ENCODE data around the gene MFSD8. TPM values are rescaled to one million over a fixed set of nuclear protein-coding genes. Genes with fewer than 3 reads are reported as not detected.
"Not testable (repeated sequence)": the region's sequence is repeated elsewhere in the genome, so short reads cannot be mapped to it uniquely, and the experiment has no call there.

MFSD8 gene
- total RNA-seq, 1 donor from 2014 or later, result 23.0 TPM

GRCh38 chr4:127982445-127982844 is 17.5 kb upstream of the MFSD8 start:
- no peak overlapping the region for H3K9ac ChIP-seq (ENCODE audit: low read length)
- TF ChIP-seq EZH2 (IDR thresholded peaks at IDR 0.05; ENCODE audit: insufficient read depth, low read length), result no peak
- TF ChIP-seq CTCF (IDR thresholded peaks at IDR 0.05; ENCODE audit: insufficient read depth, low read depth, low read length), result no peak
- H3K27me3 Mint-ChIP-seq (ENCODE audit: low read depth, unreplicated experiment), result no peaks in the 10 kb centered on the region
- no peak overlapping the region for H3K4me2 ChIP-seq (ENCODE audit: low read length)
- H3K4me3 Mint-ChIP-seq (ENCODE audit: unreplicated experiment), result no peak overlapping the region
- H3K79me2 ChIP-seq (ENCODE audit: insufficient read depth, low read length), result no peaks in the 10 kb centered on the region
- no peaks in the 10 kb centered on the region for H4K20me1 ChIP-seq (ENCODE audit: insufficient read depth, low read length)
- no peak for FAIRE-seq
- no peak overlapping the region for H3K27ac Mint-ChIP-seq (ENCODE audit: unreplicated experiment)
- H3K9me3 ChIP-seq (ENCODE audit: insufficient read depth, low read depth, low read length), result no peaks in the 10 kb centered on the region
- no peak overlapping the region for H3K4me3 ChIP-seq (ENCODE audit: insufficient read depth, low read depth, low read length)
- H3K4me1 Mint-ChIP-seq (ENCODE audit: low read depth, unreplicated experiment), result no peaks in the 10 kb centered on the region
- H3K27ac ChIP-seq (ENCODE audit: low read depth, low read length), result no peak overlapping the region
- H3K36me3 Mint-ChIP-seq (ENCODE audit: low read depth, unreplicated experiment), result peaks cover 1% of the 10 kb centered on the region
- no peak overlapping the region for H2AFZ ChIP-seq (ENCODE audit: low read depth, low read length)
- no peaks in the 10 kb centered on the region for H3K27me3 ChIP-seq (ENCODE audit: insufficient read depth, low read length)
- H3K9me3 Mint-ChIP-seq (ENCODE audit: unreplicated experiment), result no peaks in the 10 kb centered on the region
- H3K4me1 ChIP-seq (ENCODE audit: insufficient read depth, low read length), result no peaks in the 10 kb centered on the region
- DNase-seq (ENCODE audit: low read depth), result no peak
- H3K36me3 ChIP-seq (ENCODE audit: insufficient read depth, low read length), result peaks cover 5% of the 10 kb centered on the region

DNA sequence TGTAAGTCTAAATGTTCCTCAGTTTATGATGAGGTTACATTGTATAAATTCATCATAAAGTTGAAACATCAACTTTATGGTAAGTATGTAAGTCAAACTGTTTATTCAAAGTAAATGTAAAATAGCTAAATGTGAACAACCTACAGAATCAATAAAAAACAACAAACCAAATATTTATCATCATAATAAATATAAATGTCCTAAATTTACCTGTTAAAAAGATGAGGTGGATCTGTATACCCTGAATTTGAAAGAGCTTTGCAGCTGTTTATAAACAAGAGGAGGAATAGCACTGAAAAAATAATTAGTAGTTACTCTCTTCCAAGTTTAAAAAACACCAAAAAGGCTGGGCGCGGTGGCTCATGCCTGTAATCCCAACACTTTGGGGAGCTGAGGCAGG is 14.0 kb upstream of the MFSD8 start:
- H3K9ac ChIP-seq (ENCODE audit: low read length), result no peak overlapping the region
- no peaks in the 10 kb centered on the region for H3K9me3 Mint-ChIP-seq (ENCODE audit: unreplicated experiment)
- H3K4me2 ChIP-seq (ENCODE audit: low read length), result no peak overlapping the region
- no peaks in the 10 kb centered on the region for H3K4me1 ChIP-seq (ENCODE audit: insufficient read depth, low read length)
- H3K36me3 ChIP-seq (ENCODE audit: insufficient read depth, low read length), result no peaks in the 10 kb centered on the region
- no peak for FAIRE-seq
- H3K27ac ChIP-seq (ENCODE audit: low read depth, low read length), result no peak overlapping the region
- H2AFZ ChIP-seq (ENCODE audit: low read depth, low read length), result no peak overlapping the region
- H3K4me3 Mint-ChIP-seq (ENCODE audit: unreplicated experiment), result no peak overlapping the region
- H4K20me1 ChIP-seq (ENCODE audit: insufficient read depth, low read length), result no peaks in the 10 kb centered on the region
- TF ChIP-seq EZH2 (IDR thresholded peaks at IDR 0.05; ENCODE audit: insufficient read depth, low read length) (no peak), CTCF (IDR thresholded peaks at IDR 0.05; ENCODE audit: insufficient read depth, low read depth, low read length) (no peak)
- H3K4me3 ChIP-seq (ENCODE audit: insufficient read depth, low read depth, low read length), result no peak overlapping the region
- H3K27me3 Mint-ChIP-seq (ENCODE audit: low read depth, unreplicated experiment), result no peaks in the 10 kb centered on the region
- no peaks in the 10 kb centered on the region for H3K79me2 ChIP-seq (ENCODE audit: insufficient read depth, low read length)
- no peaks in the 10 kb centered on the region for H3K36me3 Mint-ChIP-seq (ENCODE audit: low read depth, unreplicated experiment)
- DNase-seq (ENCODE audit: low read depth), result no peak
- no peak overlapping the region for H3K27ac Mint-ChIP-seq (ENCODE audit: unreplicated experiment)
- H3K9me3 ChIP-seq (ENCODE audit: insufficient read depth, low read depth, low read length), result no peaks in the 10 kb centered on the region
- no peaks in the 10 kb centered on the region for H3K27me3 ChIP-seq (ENCODE audit: insufficient read depth, low read length)
- no peaks in the 10 kb centered on the region for H3K4me1 Mint-ChIP-seq (ENCODE audit: low read depth, unreplicated experiment)

GRCh38 chr4:127975121-127975770 is 10.3 kb upstream of the MFSD8 start:
- Histone ChIP-seq H3K79me2 (ENCODE audit: insufficient read depth, low read length) (peaks cover 5% of the 10 kb centered on the region), H3K36me3 (ENCODE audit: insufficient read depth, low read length) (no peaks in the 10 kb centered on the region), H3K9me3 (ENCODE audit: insufficient read depth, low read depth, low read length) (no peaks in the 10 kb centered on the region), H3K27me3 (ENCODE audit: insufficient read depth, low read length) (no peaks in the 10 kb centered on the region), H2AFZ (ENCODE audit: low read depth, low read length) (no peak overlapping the region), H3K9ac (ENCODE audit: low read length) (no peak overlapping the region), H4K20me1 (ENCODE audit: insufficient read depth, low read length) (no peaks in the 10 kb centered on the region), H3K4me1 (ENCODE audit: insufficient read depth, low read length) (no peaks in the 10 kb centered on the region), H3K4me2 (ENCODE audit: low read length) (no peak overlapping the region), H3K4me3 (ENCODE audit: insufficient read depth, low read depth, low read length) (no peak overlapping the region), H3K27ac (ENCODE audit: low read depth, low read length) (no peak overlapping the region)
- H3K4me1 Mint-ChIP-seq (ENCODE audit: low read depth, unreplicated experiment), result no peaks in the 10 kb centered on the region
- TF ChIP-seq CTCF (IDR thresholded peaks at IDR 0.05; ENCODE audit: insufficient read depth, low read depth, low read length), result no peak
- no peaks in the 10 kb centered on the region for H3K9me3 Mint-ChIP-seq (ENCODE audit: unreplicated experiment)
- H3K4me3 Mint-ChIP-seq (ENCODE audit: unreplicated experiment), result no peak overlapping the region
- H3K27ac Mint-ChIP-seq (ENCODE audit: unreplicated experiment), result no peak overlapping the region
- H3K36me3 Mint-ChIP-seq (ENCODE audit: low read depth, unreplicated experiment), result no peaks in the 10 kb centered on the region
- DNase-seq (ENCODE audit: low read depth) (peak; percentile 7), FAIRE-seq (no peak)
- no peaks in the 10 kb centered on the region for H3K27me3 Mint-ChIP-seq (ENCODE audit: low read depth, unreplicated experiment)

DNA sequence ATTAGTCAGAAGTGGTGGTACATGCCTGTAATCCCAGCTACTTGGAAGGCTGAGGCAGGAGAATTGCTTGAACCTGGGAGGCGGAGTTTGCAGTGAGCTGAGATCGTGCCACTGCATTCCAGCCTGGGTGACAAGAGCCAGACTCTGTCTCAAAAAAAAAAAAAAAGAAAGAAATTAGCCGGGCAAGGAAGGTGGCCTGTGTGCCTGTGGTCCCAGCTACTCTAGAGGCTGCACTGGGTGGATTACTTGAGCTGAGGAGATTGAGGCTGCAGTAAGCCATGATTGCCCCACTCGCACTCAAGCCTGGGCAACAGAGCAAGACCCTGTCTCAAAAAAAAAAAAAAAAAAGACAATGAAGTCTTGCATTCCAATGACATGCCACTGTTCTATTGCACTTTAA is 6.0 kb upstream of the MFSD8 start:
- not testable (repeated sequence) for DNase-seq (ENCODE audit: low read depth); H4K20me1 ChIP-seq (ENCODE audit: insufficient read depth, low read length); H3K9me3 ChIP-seq (ENCODE audit: insufficient read depth, low read depth, low read length); H3K27ac Mint-ChIP-seq (ENCODE audit: unreplicated experiment); H3K4me3 Mint-ChIP-seq (ENCODE audit: unreplicated experiment); H3K4me2 ChIP-seq (ENCODE audit: low read length); H3K27me3 Mint-ChIP-seq (ENCODE audit: low read depth, unreplicated experiment); H3K36me3 ChIP-seq (ENCODE audit: insufficient read depth, low read length); H3K9ac ChIP-seq (ENCODE audit: low read length); H2AFZ ChIP-seq (ENCODE audit: low read depth, low read length); H3K36me3 Mint-ChIP-seq (ENCODE audit: low read depth, unreplicated experiment); FAIRE-seq; H3K27me3 ChIP-seq (ENCODE audit: insufficient read depth, low read length); H3K4me3 ChIP-seq (ENCODE audit: insufficient read depth, low read depth, low read length); H3K27ac ChIP-seq (ENCODE audit: low read depth, low read length); H3K4me1 ChIP-seq (ENCODE audit: insufficient read depth, low read length); H3K4me1 Mint-ChIP-seq (ENCODE audit: low read depth, unreplicated experiment); H3K9me3 Mint-ChIP-seq (ENCODE audit: unreplicated experiment)
- H3K79me2 ChIP-seq (ENCODE audit: insufficient read depth, low read length), result peaks cover 31% of the 10 kb centered on the region
